ENCODE data around the gene TRIM46.
A peak's percentile ranks its signal among the peaks of the same experiment; 100 is the strongest.

TRIM46 gene

GRCh38 chr1:155175281-155175926 lies 1.8 kb downstream of the TRIM46 start:
- Histone ChIP-seq H4K20me1 (ENCODE audit: insufficient read depth, low read length) (no peaks in the 10 kb centered on the region), H3K4me2 (ENCODE audit: low read depth, low read length) (no peak overlapping the region), H3K27ac (ENCODE audit: low read length) (no peak overlapping the region), H3K79me2 (ENCODE audit: low read length) (peaks cover 18% of the 10 kb centered on the region), H3F3A (ENCODE audit: insufficient read depth, low read length) (no peaks in the 10 kb centered on the region), H3K4me1 (ENCODE audit: low read length) (peaks cover 21% of the 10 kb centered on the region), H3K36me3 (replicated peaks; ENCODE audit: insufficient read depth, low read length) (no peaks in the 10 kb centered on the region), H3K9ac (ENCODE audit: low read length) (no peak overlapping the region), H2AFZ (ENCODE audit: low read length) (no peak overlapping the region), H3K4me3 (ENCODE audit: low read length) (no peak overlapping the region), H3K9me3 (replicated peaks; ENCODE audit: insufficient read depth, low read length) (no peaks in the 10 kb centered on the region), H3K9me2 (replicated peaks; ENCODE audit: insufficient read depth, low read length) (no peaks in the 10 kb centered on the region), H3K27me3 (replicated peaks; ENCODE audit: insufficient read depth, low read length) (peaks cover 47% of the 10 kb centered on the region)
- TF ChIP-seq EZH2 (optimal IDR thresholded peaks at IDR 0.05; ENCODE audit: low read depth, low read length) (no peak), CTCF (IDR thresholded peaks at IDR 0.05; ENCODE audit: low read length) (no peak), EZH2phosphoT487 (IDR thresholded peaks at IDR 0.05; ENCODE audit: low read length) (no peak)
- no peak for DNase-seq

GRCh38 chr1:155175927-155176371 lies 2.3 kb downstream of the TRIM46 start:
- H3K4me3 ChIP-seq (ENCODE audit: low read length) = no peak overlapping the region
- H3K9me2 ChIP-seq (replicated peaks; ENCODE audit: insufficient read depth, low read length) = no peaks in the 10 kb centered on the region
- H3K9ac ChIP-seq (ENCODE audit: low read length) = no peak overlapping the region
- H3K79me2 ChIP-seq (ENCODE audit: low read length) = peaks cover 18% of the 10 kb centered on the region
- TF ChIP-seq CTCF (IDR thresholded peaks at IDR 0.05; ENCODE audit: low read length) = peak; percentile 24
- no peak for TF ChIP-seq EZH2 (optimal IDR thresholded peaks at IDR 0.05; ENCODE audit: low read depth, low read length)
- no peaks in the 10 kb centered on the region for H3K36me3 ChIP-seq (replicated peaks; ENCODE audit: insufficient read depth, low read length)
- DNase-seq = peak; percentile 42
- H3K9me3 ChIP-seq (replicated peaks; ENCODE audit: insufficient read depth, low read length) = no peaks in the 10 kb centered on the region
- H3K4me2 ChIP-seq (ENCODE audit: low read depth, low read length) = no peak overlapping the region
- no peaks in the 10 kb centered on the region for H3F3A ChIP-seq (ENCODE audit: insufficient read depth, low read length)
- peaks cover 21% of the 10 kb centered on the region for H3K4me1 ChIP-seq (ENCODE audit: low read length)
- no peaks in the 10 kb centered on the region for H4K20me1 ChIP-seq (ENCODE audit: insufficient read depth, low read length)
- no peak overlapping the region for H2AFZ ChIP-seq (ENCODE audit: low read length)
- H3K27ac ChIP-seq (ENCODE audit: low read length) = no peak overlapping the region
- peaks cover 47% of the 10 kb centered on the region for H3K27me3 ChIP-seq (replicated peaks; ENCODE audit: insufficient read depth, low read length)

GRCh38 chr1:155176544-155177071 lies 3.0 kb downstream of the TRIM46 start:
- peaks cover 49% of the 10 kb centered on the region for H3K27me3 ChIP-seq (replicated peaks; ENCODE audit: insufficient read depth, low read length)
- H3K4me1 ChIP-seq (ENCODE audit: low read length) = peaks cover 21% of the 10 kb centered on the region
- TF ChIP-seq EZH2phosphoT487 (IDR thresholded peaks at IDR 0.05; ENCODE audit: low read length) (no peak), CTCF (IDR thresholded peaks at IDR 0.05; ENCODE audit: low read length) (peak; percentile 100)
- H3F3A ChIP-seq (ENCODE audit: insufficient read depth, low read length) = no peaks in the 10 kb centered on the region
- DNase-seq = peak; percentile 87
- H3K4me3 ChIP-seq (ENCODE audit: low read length) = no peak overlapping the region
- no peak overlapping the region for H3K4me2 ChIP-seq (ENCODE audit: low read depth, low read length)
- H3K36me3 ChIP-seq (replicated peaks; ENCODE audit: insufficient read depth, low read length) = no peaks in the 10 kb centered on the region
- H3K79me2 ChIP-seq (ENCODE audit: low read length) = peaks cover 15% of the 10 kb centered on the region
- H2AFZ ChIP-seq (ENCODE audit: low read length) = no peak overlapping the region
- no peaks in the 10 kb centered on the region for H3K9me3 ChIP-seq (replicated peaks; ENCODE audit: insufficient read depth, low read length)
- H3K9ac ChIP-seq (ENCODE audit: low read length) = no peak overlapping the region
- H4K20me1 ChIP-seq (ENCODE audit: insufficient read depth, low read length) = no peaks in the 10 kb centered on the region
- H3K9me2 ChIP-seq (replicated peaks; ENCODE audit: insufficient read depth, low read length) = no peaks in the 10 kb centered on the region
- no peak overlapping the region for H3K27ac ChIP-seq (ENCODE audit: low read length)
